ENCODE results near the gene TMEM272.

The TMEM272 gene

DNA sequence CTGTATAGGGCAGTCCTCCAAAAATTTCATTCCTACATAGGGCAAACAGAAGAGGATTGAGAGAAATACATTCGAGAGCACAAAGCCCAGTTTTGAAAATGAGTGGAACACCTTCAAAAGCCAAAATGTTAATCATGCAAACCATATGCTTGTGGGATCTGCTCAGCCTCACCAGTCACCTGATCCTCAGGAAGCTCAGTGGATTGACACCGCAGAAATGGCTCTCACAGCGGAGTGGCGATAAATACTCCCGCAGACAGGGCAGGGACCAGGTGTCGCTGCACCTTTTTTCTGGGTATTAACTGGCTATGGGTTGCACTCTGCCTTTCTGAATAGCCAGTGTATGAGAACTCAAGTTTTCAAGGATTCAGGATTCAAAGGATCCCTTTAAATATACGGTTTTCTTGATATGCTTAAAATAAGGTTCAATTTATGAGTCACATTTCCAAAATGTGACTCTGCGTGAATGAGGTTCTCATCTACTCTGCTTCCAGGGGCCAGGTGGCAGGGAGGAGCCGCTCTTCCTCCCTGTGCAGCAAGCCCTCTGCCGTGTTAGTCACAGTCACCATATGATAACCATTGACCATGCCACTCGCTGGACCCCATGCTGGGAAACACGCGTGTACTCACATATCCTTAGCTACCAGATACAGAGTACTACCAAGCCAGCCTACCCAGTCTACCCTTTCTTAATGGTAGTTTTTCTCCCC is 22.7 kb downstream of the TMEM272 start:
- ATAC-seq (peak; percentile 15), DNase-seq (no peak)
- Mint-ChIP-seq H3K4me1 (peaks cover 87% of the 10 kb centered on the region), H3K4me3 (peak overlapping the region; percentile 90 to 95), H3K27ac (peak overlapping the region; percentile 96 to 97), H3K9me3 (no peaks in the 10 kb centered on the region), H3K27me3 (no peaks in the 10 kb centered on the region)

DNA sequence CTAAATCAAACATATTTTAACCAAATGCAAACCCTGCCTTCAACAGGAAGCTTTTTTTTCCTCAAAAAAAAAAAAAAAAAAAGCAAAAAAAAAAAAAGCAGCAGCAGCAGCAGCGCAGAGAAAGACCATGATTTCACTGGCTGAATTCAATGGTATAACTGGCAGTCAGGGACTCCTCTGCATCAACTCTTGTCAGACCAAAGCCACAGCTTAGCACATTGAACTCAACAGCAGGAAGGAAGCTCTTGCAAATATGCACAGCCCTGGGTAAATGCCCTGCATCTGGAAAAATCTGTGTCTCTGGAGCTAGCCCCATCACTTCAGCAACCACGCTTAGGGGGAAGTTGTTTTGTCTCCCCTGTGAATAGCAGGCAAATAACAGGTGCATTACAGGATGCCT is 23.4 kb downstream of the TMEM272 start:
- no peaks in the 10 kb centered on the region for H3K27me3 Mint-ChIP-seq
- no peaks in the 10 kb centered on the region for H3K9me3 Mint-ChIP-seq
- peaks cover 87% of the 10 kb centered on the region for H3K4me1 Mint-ChIP-seq
- peak overlapping the region; percentile 90 to 95 for H3K4me3 Mint-ChIP-seq
- H3K27ac Mint-ChIP-seq = peak overlapping the region; percentile 28 to 94
- DNase-seq = no peak
- ATAC-seq = no peak

DNA sequence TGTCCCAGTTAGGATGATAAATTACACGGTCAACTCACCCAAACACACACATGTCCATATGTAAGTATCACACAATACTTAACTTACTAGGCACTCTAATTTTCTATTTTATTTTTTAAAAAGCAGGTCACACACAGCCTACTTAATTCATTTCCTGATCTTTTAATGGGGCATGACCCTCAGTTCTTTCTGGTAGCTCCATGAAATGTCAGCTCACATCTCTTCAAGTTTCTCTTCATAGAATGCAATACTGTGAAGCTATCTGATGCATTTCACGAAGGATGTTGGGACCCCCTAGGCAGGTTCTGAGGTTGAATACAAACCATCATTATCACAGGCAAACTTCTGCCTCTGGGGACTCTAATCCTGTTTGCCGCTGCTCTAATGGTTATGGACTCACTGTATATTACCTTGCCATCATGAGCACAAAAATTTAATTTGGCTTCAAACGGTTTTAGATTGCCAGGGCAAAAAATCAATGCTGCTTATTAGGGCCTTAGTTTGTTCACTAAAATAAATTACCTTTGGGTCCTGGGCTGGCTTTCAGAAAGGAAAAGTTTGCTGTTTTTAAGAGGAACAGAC is 24.9 kb downstream of the TMEM272 start:
- Mint-ChIP-seq H3K4me1 (peaks cover 87% of the 10 kb centered on the region), H3K4me3 (peak overlapping the region; percentile 90 to 95), H3K27me3 (no peaks in the 10 kb centered on the region), H3K27ac (peak overlapping the region; percentile 95 to 97), H3K9me3 (no peaks in the 10 kb centered on the region)
- ATAC-seq (no peak), DNase-seq (no peak)

DNA sequence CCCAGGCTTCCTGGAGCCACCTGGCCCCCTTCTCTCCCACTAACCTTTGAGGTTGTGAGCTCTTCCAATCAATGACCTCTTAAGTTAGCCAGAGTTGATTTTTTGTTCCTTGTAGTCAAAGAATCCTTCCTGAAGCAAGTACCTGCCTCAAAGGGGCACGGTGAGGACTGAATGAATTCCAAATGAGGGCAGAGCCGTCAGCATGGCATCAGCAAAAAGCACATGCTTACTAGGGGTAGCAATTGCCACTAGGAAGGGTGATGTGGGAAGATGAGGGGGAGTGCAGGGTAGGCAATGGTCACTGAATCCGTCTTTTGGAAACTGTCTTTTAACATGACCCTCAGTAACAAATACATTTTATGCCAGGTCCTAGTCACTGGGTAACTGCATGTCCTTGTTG is 25.4 kb downstream of the TMEM272 start:
- Mint-ChIP-seq H3K27ac (peak overlapping the region; percentile 87 to 95), H3K9me3 (no peaks in the 10 kb centered on the region), H3K4me3 (peak overlapping the region; percentile 90 to 95), H3K4me1 (peaks cover 92% of the 10 kb centered on the region), H3K27me3 (no peaks in the 10 kb centered on the region)
- no peak for ATAC-seq
- DNase-seq = no peak

DNA sequence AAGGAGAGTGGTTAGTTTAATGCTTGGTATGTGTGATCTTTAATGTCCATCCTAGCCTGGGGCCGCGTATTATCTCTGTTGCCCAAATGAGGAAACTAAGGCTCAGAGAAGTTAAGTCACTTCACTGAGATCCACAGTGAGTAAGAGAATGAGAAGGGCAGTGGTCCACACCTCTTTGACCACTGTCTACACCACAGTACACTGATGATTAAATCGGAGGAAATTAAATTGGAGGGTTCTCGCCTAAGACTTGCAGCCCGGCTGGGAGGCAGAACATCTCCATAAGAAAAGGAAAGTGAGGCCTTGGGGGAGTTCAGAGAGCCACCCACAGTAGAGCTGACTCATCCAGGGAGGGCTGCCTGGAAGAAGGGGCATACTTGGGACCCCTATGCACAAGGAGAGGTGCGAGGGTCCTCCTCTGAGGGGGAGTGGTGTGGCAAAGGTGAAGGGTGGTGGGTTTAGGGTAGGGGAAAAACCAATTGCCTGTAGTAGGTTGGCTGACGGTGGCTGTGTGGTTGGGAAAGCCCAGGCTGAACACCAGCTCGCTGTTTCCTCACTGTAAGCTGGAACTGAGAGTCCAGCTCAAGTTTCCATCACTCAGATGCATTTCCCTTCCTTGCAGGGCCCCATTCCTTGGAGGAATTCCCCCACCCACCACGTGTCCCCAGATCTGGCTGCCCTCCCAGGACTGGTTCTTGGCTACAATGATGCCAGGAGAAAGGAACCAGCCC is 26.0 kb downstream of the TMEM272 start:
- peak overlapping the region; percentile 90 to 95 for H3K4me3 Mint-ChIP-seq
- H3K9me3 Mint-ChIP-seq = no peaks in the 10 kb centered on the region
- peaks cover 93% of the 10 kb centered on the region for H3K4me1 Mint-ChIP-seq
- peak overlapping the region; percentile 87 to 95 for H3K27ac Mint-ChIP-seq
- H3K27me3 Mint-ChIP-seq = no peaks in the 10 kb centered on the region
- peak in 1 of 2 donors; percentile 70 for DNase-seq
- ATAC-seq = peak; percentile 68

DNA sequence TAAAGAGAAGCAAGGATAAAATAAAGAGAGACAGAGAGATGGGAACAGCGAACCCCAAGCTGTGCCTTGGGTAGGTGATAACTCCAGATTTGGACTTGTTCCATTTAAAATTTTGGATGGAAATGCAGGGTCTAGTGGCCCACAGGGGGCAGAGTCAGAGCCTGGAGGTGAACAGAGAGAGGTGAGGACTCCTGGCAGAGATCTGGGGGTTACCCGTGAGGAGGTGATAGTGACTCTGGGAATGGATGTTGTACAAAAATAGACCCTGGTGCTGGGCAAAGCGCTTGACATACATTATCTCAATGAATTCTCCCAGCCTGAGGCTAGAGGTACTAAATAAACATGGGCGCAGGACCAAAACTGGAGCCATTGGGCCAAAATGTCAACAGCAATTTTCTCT is 26.7 kb downstream of the TMEM272 start:
- H3K4me1 Mint-ChIP-seq = peaks cover 96% of the 10 kb centered on the region
- peak overlapping the region; percentile 81 to 95 for H3K27ac Mint-ChIP-seq
- H3K27me3 Mint-ChIP-seq = no peaks in the 10 kb centered on the region
- DNase-seq = no peak
- ATAC-seq = no peak
- peak overlapping the region; percentile 90 to 95 for H3K4me3 Mint-ChIP-seq
- H3K9me3 Mint-ChIP-seq = no peaks in the 10 kb centered on the region

DNA sequence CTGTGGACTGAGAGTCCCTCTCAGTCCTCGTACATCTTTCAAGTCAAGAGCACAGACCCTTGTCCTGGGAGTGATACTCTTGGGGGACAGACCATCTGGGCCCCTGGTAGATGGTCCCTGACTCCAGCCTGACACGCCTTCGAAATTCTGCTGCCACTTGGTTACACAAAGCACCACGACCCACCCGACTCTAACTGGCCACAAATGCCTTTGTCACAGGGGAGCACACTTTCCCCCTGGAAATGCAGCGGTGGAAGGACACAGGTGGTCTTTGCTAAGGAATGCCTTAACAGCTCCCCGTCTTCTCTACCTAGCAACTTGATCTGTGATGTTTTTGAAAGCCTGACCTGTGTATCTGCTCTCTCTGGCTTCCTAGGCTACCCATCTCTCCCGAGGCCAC is 27.3 kb downstream of the TMEM272 start:
- peaks cover 96% of the 10 kb centered on the region for H3K4me1 Mint-ChIP-seq
- peak overlapping the region; percentile 90 to 95 for H3K4me3 Mint-ChIP-seq

DNA sequence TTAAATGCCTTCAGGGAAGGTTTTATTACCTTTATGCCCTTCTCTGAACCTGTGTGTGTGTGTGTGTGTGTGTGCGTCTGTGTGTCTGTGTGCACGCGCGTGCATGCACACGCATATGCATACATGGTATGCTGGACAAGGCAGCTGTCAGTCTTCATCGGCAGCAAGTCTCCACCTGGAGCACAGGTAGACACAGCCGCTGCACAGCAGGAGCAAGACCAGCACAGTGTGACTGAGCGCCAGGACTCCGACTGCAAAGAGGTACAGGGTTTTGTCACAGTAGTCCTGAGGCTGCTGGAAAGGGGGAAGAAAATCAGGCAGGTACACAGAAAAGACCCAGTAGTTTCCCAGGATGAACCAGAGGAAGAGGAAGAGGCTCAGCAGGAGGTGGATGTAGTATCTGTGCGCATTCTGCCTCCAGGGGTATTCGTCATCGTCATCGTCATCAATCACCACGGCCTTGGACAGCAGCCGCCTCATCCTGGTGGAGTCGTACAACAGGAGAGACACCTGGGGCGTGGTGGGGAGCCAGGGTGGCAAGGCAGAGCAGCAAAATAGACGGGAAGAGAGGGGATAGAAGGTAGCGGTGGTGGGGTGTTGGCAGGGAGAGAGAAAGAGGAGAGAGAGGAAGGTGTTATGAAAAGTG is 28.2 kb downstream of the TMEM272 start:
- peak overlapping the region in 1 of 2 donors; percentile 13 for H3K4me3 Mint-ChIP-seq
- peaks cover 96% of the 10 kb centered on the region for H3K4me1 Mint-ChIP-seq

More for the DNA sequence above, 27.3 kb downstream of the TMEM272 start:
- H3K9me3 Mint-ChIP-seq = no peaks in the 10 kb centered on the region
- DNase-seq (no peak), ATAC-seq (no peak)
- no peaks in the 10 kb centered on the region for H3K27me3 Mint-ChIP-seq
- H3K27ac Mint-ChIP-seq = peak overlapping the region; percentile 78 to 81

DNA sequence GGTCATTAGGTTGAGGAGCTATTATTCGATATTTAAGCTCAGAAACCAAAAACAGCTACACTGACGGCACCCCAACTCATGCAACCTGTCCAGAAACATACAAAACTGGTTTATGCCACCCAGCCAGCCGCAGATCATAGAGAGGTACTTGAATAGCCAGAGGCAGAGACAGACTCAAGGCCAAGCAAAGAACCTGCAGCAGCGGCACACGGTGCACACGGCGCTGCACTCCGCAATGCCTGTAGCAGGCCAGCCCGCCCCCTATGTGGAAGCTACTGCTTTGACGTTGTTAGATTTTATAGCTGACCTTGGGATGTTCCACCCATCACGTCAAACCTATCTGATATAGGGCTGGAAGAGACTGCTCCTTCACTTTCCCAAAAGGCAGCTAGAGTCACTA is 29.1 kb downstream of the TMEM272 start:
- Mint-ChIP-seq H3K27ac (no peak overlapping the region), H3K4me3 (peak overlapping the region; percentile 60 to 79), H3K4me1 (peaks cover 98% of the 10 kb centered on the region), H3K27me3 (no peaks in the 10 kb centered on the region), H3K9me3 (no peaks in the 10 kb centered on the region)
- no peak for ATAC-seq
- no peak for DNase-seq

More for the DNA sequence above, 28.2 kb downstream of the TMEM272 start:
- Mint-ChIP-seq H3K27ac (peak overlapping the region; percentile 64 to 81), H3K27me3 (no peaks in the 10 kb centered on the region), H3K9me3 (no peaks in the 10 kb centered on the region)
- no peak for ATAC-seq
- DNase-seq = no peak

DNA sequence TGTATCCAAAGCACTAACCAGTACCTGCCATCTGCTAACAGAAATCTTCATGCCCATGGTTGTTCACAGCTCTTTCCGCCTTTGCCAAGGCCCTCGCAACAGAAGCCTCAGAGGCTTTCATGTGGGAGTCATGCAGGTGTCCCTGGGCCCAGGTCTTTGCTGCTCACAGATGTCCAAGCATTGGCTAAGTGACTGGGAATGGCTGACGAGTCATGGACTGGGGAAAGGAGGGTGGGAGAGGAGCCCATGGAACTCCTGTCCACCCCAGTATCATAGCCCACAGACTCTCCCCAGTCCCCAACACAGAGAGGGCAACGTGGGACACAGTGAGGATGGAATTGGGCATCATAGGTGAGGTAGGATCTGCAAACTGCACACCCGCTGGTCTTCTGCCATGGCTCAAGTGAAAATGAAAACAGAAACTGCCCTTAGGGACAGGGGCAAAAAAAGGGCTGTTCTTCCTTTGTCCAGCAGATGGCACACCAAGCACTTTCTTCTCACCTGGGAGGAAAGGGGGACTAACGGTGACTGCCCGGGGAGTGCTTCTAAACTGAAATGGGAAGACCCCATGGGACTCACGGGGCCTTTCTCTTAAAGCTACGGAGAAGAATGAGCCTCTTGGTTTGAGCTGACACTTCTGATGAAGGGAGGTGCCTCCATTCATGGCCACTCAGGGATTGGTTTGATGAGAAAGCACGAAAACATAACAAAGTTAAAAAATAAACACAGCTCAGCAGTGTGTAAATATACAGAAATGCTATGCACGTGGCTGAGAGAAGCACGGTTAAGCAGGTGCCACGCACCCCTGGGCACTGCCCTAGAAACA is 29.9 kb downstream of the TMEM272 start:
- no peaks in the 10 kb centered on the region for H3K9me3 Mint-ChIP-seq
- H3K4me1 Mint-ChIP-seq = peaks cover 94% of the 10 kb centered on the region
- ATAC-seq = peak; percentile 64
- H3K4me3 Mint-ChIP-seq = peak overlapping the region; percentile 60 to 79
- no peaks in the 10 kb centered on the region for H3K27me3 Mint-ChIP-seq
- DNase-seq = peak; percentile 77 to 82
- H3K27ac Mint-ChIP-seq = peak overlapping the region; percentile 81 to 94

DNA sequence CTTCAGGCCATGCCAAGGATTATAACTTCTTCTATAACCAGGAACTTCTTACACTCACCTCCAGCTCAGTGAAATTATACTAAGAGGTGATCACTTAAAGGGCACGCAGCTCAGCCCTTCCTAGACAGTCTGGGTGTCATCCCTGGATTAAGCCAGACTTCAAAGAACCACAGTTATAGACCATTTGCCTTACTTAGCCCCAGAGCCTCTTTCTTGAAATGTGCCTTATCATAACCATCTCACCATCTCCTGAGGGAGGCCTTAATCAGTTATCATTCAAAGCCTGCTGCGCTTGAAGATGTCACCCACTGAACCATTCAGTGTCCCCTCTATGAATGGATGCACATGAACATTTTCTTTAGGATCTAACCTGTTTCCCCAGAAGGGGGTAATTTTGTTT is 30.9 kb downstream of the TMEM272 start:
- Mint-ChIP-seq H3K27ac (peak overlapping the region in 1 of 2 donors; percentile 43), H3K9me3 (no peaks in the 10 kb centered on the region), H3K4me3 (no peak overlapping the region), H3K4me1 (peaks cover 84% of the 10 kb centered on the region), H3K27me3 (no peaks in the 10 kb centered on the region)
- ATAC-seq (no peak), DNase-seq (no peak)

DNA sequence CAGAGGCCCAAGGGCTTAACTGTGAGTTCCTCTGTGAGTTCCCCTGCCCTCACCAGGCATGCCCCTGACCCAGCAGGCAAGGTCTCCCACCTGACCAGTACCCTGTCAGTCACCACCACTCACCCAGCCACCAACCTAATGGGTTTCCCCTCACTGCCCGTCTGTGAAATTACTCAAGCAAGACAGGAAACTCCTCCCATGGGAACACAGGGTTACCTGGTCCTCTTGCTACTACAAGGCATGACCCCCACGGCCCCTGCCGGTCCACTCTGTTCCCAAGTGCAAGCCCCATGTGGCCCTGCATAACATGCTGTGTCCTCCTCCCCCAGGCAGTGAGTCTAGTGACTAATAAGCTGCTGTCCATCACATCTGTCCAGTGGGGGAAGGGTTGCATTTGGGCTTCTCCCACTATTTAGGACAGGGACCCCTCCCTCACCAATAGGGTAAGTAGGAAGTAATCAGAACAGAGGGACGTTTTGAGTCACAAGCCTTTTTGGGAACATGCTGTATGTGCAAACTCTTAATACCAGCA is 33.0 kb downstream of the TMEM272 start:
- peak overlapping the region in 1 of 2 donors; percentile 60 for H3K4me3 Mint-ChIP-seq
- peak overlapping the region in 1 of 2 donors; percentile 93 for H3K27ac Mint-ChIP-seq
- no peaks in the 10 kb centered on the region for H3K9me3 Mint-ChIP-seq
- peak in 1 of 2 donors; percentile 70 for DNase-seq
- no peaks in the 10 kb centered on the region for H3K27me3 Mint-ChIP-seq
- H3K4me1 Mint-ChIP-seq = peaks cover 80% of the 10 kb centered on the region
- ATAC-seq = peak; percentile 84

DNA sequence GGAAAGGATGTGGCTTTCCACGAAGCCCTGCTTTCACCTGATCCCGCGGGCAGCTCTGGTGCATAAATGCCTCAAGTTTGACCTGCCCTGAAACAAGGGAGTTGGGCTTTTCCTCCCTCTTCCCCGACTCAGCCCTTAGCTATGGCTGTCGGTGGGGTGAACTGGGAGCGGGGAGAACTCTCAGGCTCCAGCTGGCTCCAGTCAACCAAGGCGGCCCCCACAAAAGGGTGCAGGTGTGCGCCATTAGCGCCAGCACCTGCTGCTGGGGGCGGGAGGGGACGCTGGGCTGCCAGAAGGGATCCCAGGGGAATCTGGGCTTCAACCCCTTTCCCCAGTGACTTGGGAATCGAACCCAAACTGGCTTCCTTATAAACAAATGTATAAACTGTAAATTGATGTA is 33.9 kb downstream of the TMEM272 start:
- peaks cover 81% of the 10 kb centered on the region for H3K4me1 Mint-ChIP-seq
- H3K27me3 Mint-ChIP-seq = no peaks in the 10 kb centered on the region
- ATAC-seq = no peak
- H3K27ac Mint-ChIP-seq = peak overlapping the region in 1 of 2 donors; percentile 93
- DNase-seq = no peak
- no peak overlapping the region for H3K4me3 Mint-ChIP-seq
- no peaks in the 10 kb centered on the region for H3K9me3 Mint-ChIP-seq

DNA sequence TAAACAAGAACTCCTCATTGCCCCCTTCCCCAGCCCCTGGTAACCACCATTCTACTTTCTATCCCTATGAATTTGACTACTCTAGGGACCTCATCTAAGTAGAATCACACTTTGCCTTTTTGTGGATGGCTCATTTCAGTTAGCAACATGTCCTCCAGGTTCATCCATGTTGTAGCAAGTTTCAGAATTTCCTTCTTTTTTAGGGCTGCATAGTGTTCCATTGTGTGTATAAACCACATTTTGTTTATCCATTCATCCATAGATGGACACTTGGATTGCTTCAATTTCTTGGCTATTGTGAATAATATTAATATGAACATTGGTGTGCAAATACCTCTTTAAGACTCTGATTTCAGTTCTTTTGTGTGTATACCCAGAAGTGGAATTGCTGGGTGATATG is 36.2 kb downstream of the TMEM272 start:
- no peak for DNase-seq
- H3K4me1 Mint-ChIP-seq = peaks cover 71% of the 10 kb centered on the region
- no peaks in the 10 kb centered on the region for H3K27me3 Mint-ChIP-seq
- H3K27ac Mint-ChIP-seq = no peak overlapping the region
- ATAC-seq = no peak
- no peaks in the 10 kb centered on the region for H3K9me3 Mint-ChIP-seq
- H3K4me3 Mint-ChIP-seq = no peak overlapping the region

DNA sequence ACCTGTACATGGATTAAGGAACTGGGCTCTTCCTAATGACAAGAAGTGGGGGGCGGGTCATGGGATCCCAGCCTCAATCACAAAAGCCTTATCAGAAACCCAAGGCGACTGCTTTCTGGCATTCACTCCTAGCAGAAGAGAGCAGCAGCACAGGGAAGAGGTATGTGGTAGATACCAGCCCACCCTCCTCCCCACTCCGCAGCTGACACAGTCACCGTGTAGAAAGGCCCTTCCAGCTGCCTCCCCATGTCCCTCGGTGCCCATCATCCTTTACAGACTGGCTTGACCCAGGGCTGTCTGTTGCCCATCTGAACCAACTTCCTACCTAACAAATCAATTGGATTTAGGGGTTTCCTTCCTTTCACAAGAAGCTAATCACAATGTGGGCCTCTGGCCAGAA is 37.9 kb downstream of the TMEM272 start:
- ATAC-seq (no peak), DNase-seq (no peak)
- Mint-ChIP-seq H3K27ac (no peak overlapping the region), H3K4me3 (no peak overlapping the region), H3K27me3 (no peaks in the 10 kb centered on the region), H3K9me3 (no peaks in the 10 kb centered on the region), H3K4me1 (peaks cover 59% of the 10 kb centered on the region)
